Cardiac muscle cell (in vitro differentiated cells and primary cell): ENCODE measurements around the gene MYLK3. TPM values are rescaled to one million over a fixed set of nuclear protein-coding genes. Genes with fewer than 3 reads are reported as not detected.
"Not testable (repeated sequence)": the region's sequence is repeated elsewhere in the genome, so short reads cannot be mapped to it uniquely, and the experiment has no call there.

ENCODE experiments used
- DNase-seq, 2 donors: peaks; one replicate each; pipeline versions ENCODE4 v3.0.0 to v3.0.0-alpha.2; 2010 to 2017; ENCODE audit warnings: low read depth in 1 of 2, low spot score in 1 of 2
- H3K27ac ChIP-seq: fragments of 200-600 bp; sonication (generic); 2 replicates; pipeline ENCODE4 v1.5.1; 2016
- H3K27me3 ChIP-seq: fragments of 200-600 bp; sonication (generic); 2 replicates; pipeline ENCODE4 v1.6.0; 2016; ENCODE audit warnings: control low read depth
- H3K36me3 ChIP-seq: fragments of 200-600 bp; sonication (generic); 2 replicates; pipeline ENCODE4 v1.5.1; 2016; ENCODE audit warnings: control low read depth
- H3K4me1 ChIP-seq: fragments of 200-600 bp; sonication (generic); 2 replicates; pipeline ENCODE4 v1.8.1; 2017; ENCODE audit warnings: low read depth, mild to moderate bottlenecking, mixed run types
- H3K4me3 ChIP-seq: fragments of 200-600 bp; sonication (generic); 2 replicates; pipeline ENCODE4 v1.5.1; 2016; ENCODE audit warnings: mild to moderate bottlenecking
- H3K9me3 ChIP-seq: fragments of 200-600 bp; sonication (generic); 2 replicates; pipeline ENCODE4 v1.5.1; 2017; ENCODE audit warnings: low read depth, mild to moderate bottlenecking, control low read depth
- CTCF ChIP-seq: IDR thresholded peaks from 2 replicates; pipeline ENCODE4 v1.5.1; 2012; ENCODE audit warnings: low read depth, mild to moderate bottlenecking, low read length
- polyA plus RNA-seq: library from polyadenylated mRNA; unstranded; fragments of >200 nt; fragmentation: Nextera tagmentation; extraction: Ambion mirVana; gene quantifications from 2 replicates; pipeline ENCODE4 v1.2.1, GENCODE V29; 2016
- total RNA-seq: library from RNA; depleted of rRNA; stranded (reverse); fragments of >200 nt; gene quantifications from 2 replicates; pipeline ENCODE4 v1.2.3, GENCODE V29; 2016

Gene MYLK3
- total and polyA plus RNA-seq, 2 experiments from 2014 or later = 57.8 to 203 TPM

GRCh38 chr16:46689365-46690280 is 58.5 kb downstream of the MYLK3 start, which contains the start of gene ORC6:
Gene ORC6, plus strand, starts transcription at chr16:46689659. Its CDS starts 47 bp downstream, at chr16:46689706.
- Histone ChIP-seq H3K4me1 (peaks cover 22% of the 10 kb centered on the region), H3K4me3 (peak within 1 kb of the TSS; percentile 70), H3K36me3 (peaks cover 7% of the 10 kb centered on the region), H3K9me3 (no peaks in the 10 kb centered on the region), H3K27me3 (no peaks in the 10 kb centered on the region), H3K27ac (peak within 1 kb of the TSS; percentile 94)
- peak; percentile 58 for TF ChIP-seq CTCF
- DNase-seq = peak; percentile 98

GRCh38 chr16:46688654-46689364 is 59.3 kb downstream of the MYLK3 start, which contains the start of gene VPS35:
Gene VPS35, minus strand, starts transcription at chr16:46689178. Its CDS starts 45 bp downstream, at chr16:46689133.
- Histone ChIP-seq H3K9me3 (no peaks in the 10 kb centered on the region), H3K4me1 (peaks cover 22% of the 10 kb centered on the region), H3K4me3 (peak within 1 kb of the TSS; percentile 70), H3K36me3 (peaks cover 7% of the 10 kb centered on the region), H3K27me3 (no peaks in the 10 kb centered on the region), H3K27ac (peak within 1 kb of the TSS; percentile 94)
- DNase-seq = peak; percentile 99 to 100
- TF ChIP-seq CTCF = no peak

DNA sequence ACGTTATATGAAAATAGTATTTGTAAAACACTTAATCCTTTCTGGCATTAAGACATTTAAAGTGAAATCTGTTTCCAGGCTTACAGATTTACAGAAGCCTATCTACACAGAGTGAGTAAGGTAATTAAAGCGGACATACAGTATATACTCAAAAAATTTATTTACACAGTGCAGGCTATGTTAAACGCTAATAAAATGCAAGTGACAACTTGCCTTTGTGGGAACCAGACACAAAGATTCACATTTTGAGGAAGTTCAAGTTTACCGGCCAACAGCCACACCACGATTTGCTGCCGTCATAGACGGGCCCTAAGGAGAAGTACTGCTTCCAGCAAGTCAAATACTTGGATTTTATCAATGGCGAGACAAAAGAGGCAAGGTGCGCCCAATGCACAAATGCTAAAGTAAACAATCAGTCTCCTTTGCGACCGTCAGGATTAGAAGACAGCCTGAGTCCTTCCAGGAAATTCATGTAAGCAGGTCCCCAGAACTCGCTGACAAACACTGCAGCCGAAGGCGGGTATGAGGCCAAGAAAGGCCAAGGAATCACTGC is 60.0 kb downstream of the MYLK3 start:
- DNase-seq = peak in 1 of 2 donors; percentile 30
- Histone ChIP-seq H3K4me3 (peak overlapping the region; percentile 70), H3K36me3 (peaks cover 4% of the 10 kb centered on the region), H3K9me3 (no peaks in the 10 kb centered on the region), H3K4me1 (peaks cover 22% of the 10 kb centered on the region), H3K27ac (peak overlapping the region; percentile 94), H3K27me3 (no peaks in the 10 kb centered on the region)
- peak; percentile 29 for TF ChIP-seq CTCF

GRCh38 chr16:46687486-46687885 is 60.7 kb downstream of the MYLK3 start:
- Histone ChIP-seq H3K27me3 (no peaks in the 10 kb centered on the region), H3K36me3 (no peaks in the 10 kb centered on the region), H3K9me3 (no peaks in the 10 kb centered on the region), H3K27ac (peak overlapping the region; percentile 94), H3K4me3 (peak overlapping the region; percentile 70), H3K4me1 (peaks cover 28% of the 10 kb centered on the region)
- no peak for DNase-seq
- no peak for TF ChIP-seq CTCF

DNA sequence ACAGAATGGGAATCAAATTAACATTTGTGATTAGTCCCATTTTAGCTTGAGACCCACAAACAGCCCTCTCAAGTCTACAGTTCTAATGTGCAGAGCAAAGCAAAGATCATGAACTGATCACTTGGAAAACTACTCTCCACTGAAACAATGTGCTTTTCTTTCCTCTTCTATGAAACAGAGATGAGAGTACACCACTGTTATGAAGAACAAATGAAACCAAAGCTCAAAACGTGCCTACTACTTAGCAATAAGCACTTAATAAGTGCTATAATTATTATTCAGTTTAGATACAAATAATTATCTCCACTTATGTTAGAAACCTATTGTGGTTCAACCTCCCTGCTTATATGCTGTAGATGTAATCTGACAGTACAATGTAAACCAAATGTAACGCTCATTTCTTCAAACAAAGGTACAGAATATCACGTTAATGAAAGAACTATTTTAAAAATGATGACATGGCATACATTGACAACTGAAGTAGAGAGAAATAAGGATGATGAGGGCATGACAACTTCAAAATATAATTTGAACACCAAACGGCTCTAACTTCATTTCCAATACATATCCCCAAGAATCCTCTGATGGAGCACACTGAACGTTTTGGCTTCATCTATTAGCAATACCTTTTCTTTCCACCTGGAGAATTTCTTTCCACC is 61.2 kb downstream of the MYLK3 start:
- no peak for TF ChIP-seq CTCF
- Histone ChIP-seq H3K27ac (peak overlapping the region; percentile 94), H3K4me3 (peak overlapping the region; percentile 70), H3K4me1 (peaks cover 28% of the 10 kb centered on the region), H3K27me3 (no peaks in the 10 kb centered on the region), H3K9me3 (no peaks in the 10 kb centered on the region), H3K36me3 (no peaks in the 10 kb centered on the region)
- no peak for DNase-seq

DNA sequence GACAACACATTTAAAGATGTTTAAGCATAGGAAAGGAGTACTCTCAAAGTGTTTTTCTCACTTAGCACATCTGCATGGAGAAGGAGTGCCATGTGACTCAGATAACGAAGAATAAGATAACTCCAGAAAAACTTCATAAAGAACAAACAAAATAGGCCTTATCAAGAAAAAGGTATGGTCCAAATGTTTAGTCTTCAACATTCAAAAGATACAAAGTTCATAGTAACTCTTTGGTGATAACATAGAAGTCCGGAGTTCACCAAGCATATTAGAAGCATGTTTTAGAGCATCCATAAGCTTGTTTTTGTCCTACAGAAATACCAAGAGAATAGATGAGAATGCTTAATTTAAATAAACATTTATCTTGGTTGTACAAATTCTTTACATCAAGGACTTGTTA is 66.3 kb downstream of the MYLK3 start:
- not testable (repeated sequence) for H3K4me3 ChIP-seq, H3K9me3 ChIP-seq, H3K4me1 ChIP-seq, H3K27me3 ChIP-seq, DNase-seq
- peaks cover 24% of the 10 kb centered on the region for H3K36me3 ChIP-seq
- H3K27ac ChIP-seq = peak overlapping the region; percentile 68

GRCh38 chr16:46677943-46678342 is 70.2 kb downstream of the MYLK3 start:
- H3K9me3 ChIP-seq = not testable (repeated sequence)

More at GRCh38 chr16:46677943-46678342, 70.2 kb downstream of the MYLK3 start:
- not testable (repeated sequence) for H3K27me3 ChIP-seq, H3K27ac ChIP-seq, H3K4me1 ChIP-seq, DNase-seq, H3K4me3 ChIP-seq
- peaks cover 52% of the 10 kb centered on the region for H3K36me3 ChIP-seq
